Adrenal gland (tissue), 12 donors: ENCODE data around the gene ITIH4. TPM values are rescaled to one million over a fixed set of nuclear protein-coding genes. Genes with fewer than 3 reads are reported as not detected.

ENCODE experiments used
- DNase-seq, 7 donors: peaks; one replicate each; pipeline ENCODE4 v3.0.0-alpha.2; 2019 to 2020
- H3K27ac ChIP-seq, 5 donors: fragments of 200-600 bp; sonication (generic) in 4 of 5; 1 replicate in 3 of 5; 2 replicates in 2 of 5; pipeline versions ENCODE4 v1.5.1 to v1.8.0; 2016 to 2020; ENCODE audit warnings: mild to moderate bottlenecking in 1 of 5
- H3K27me3 ChIP-seq: fragments of 200-600 bp; 2 replicates; pipeline ENCODE4 v1.8.0; 2021
- H3K36me3 ChIP-seq, 2 donors: fragments of 200-600 bp; replicated peaks in 1 of 2; 1 replicate in 1 of 2; 2 replicates in 1 of 2; pipeline versions ENCODE4 v1.5.1 to v1.8.0; 2018 to 2022
- H3K4me1 ChIP-seq, 2 donors: fragments of 200-600 bp; replicated peaks in 1 of 2; 1 replicate in 1 of 2; 2 replicates in 1 of 2; pipeline versions ENCODE4 v1.5.1 to v1.8.0; 2018 to 2021
- H3K4me3 ChIP-seq, 4 donors: fragments of 200-600 bp; sonication (generic) in 3 of 4; one replicate each; pipeline ENCODE4 v1.5.1; 2016 to 2018
- H3K9me3 ChIP-seq, 3 donors: fragments of 200-600 bp; sonication (generic) in 1 of 3; replicated peaks in 1 of 3; 1 replicate in 2 of 3; 2 replicates in 1 of 3; pipeline versions ENCODE4 v1.5.1 to v1.8.0; 2016 to 2021
- CTCF ChIP-seq, 6 experiments: fragments of 450-650 bp in 4 of 6; fragments of 200-600 bp in 2 of 6; sonication (generic) in 1 of 6; IDR thresholded peaks; 1 replicate in 5 of 6; 2 replicates in 1 of 6; pipeline versions ENCODE4 v1.5.1 to v1.8.0; 2016 to 2021; ENCODE audit warnings: antibody characterized with exemption in 6 of 6, mild to moderate bottlenecking in 2 of 6, moderate library complexity in 1 of 6
- POLR2A ChIP-seq, 2 donors: fragments of 450-650 bp; IDR thresholded peaks; one replicate each; pipeline ENCODE4 v1.6.1; 2017; ENCODE audit warnings: antibody characterized with exemption in 2 of 2, mild to moderate bottlenecking in 2 of 2, moderate library complexity in 1 of 2
- WGBS, 4 donors: extraction: QIAGEN DNeasy Blood & Tissue Kit in 2 of 4; methylation state at CpG; one replicate each; pipeline versions ENCODE4 v1.1.5 to v1.1.7; 2013 to 2017; 5-methylcytosine and 5-hydroxymethylcytosine counted together
- intact Hi-C, 2 donors: fragments of 100-400 bp; cut with DNase I; formaldehyde crosslinking; loops; one replicate each; pipeline versions ENCODE4 v1.14.1 to v1.15.0; 2022 to 2023
- polyA plus RNA-seq, 3 donors: library from polyadenylated mRNA; stranded (reverse); fragments of 200-250 nt in 2 of 3; fragments of 350-450 nt in 1 of 3; fragmentation: Illumina TruSeq in 1 of 3; extraction: RNeasy Lipid Tissue Mini Kit (QIAGEN cat#74804) in 1 of 3; gene quantifications; one replicate each; pipeline ENCODE4 v1.2.3, GENCODE V29; 2013 to 2014
- total RNA-seq, 9 donors: library from RNA; depleted of rRNA in 4 of 9; stranded (reverse); fragments of >200 nt in 4 of 9; fragments of 120-200 nt in 1 of 9; fragmentation: NEBNext Ultra II Directional in 1 of 9; extraction: Animal tissue kit (Norgen Biotek cat#: 25700) in 1 of 9; gene quantifications; one replicate each; pipeline versions ENCODE4 v1.1.0 to v1.2.4, GENCODE V29; 2013 to 2023
- donor health status: healthy with polysubstance abuse.
- donor health status: Bipolar disorder and iron deficiency.
- donor health status: DM: yes; HTN: yes; CAD: no.
- donor health status: DM: no; HTN: no; CAD: no.
- donor health status: DM: no; HTN: no; CAD: no.
- donor health status: DM: yes; HTN: yes; CAD: no.

ITIH4 gene
- total and polyA plus RNA-seq, 12 donors: 6.4 to 221 (median 45.5) TPM

- TF ChIP-seq POLR2A (IDR thresholded peaks at IDR 0.05): no peak
- no peak for TF ChIP-seq CTCF (IDR thresholded peaks at IDR 0.05)
- DNase-seq: no peak
- Histone ChIP-seq H3K27me3 (no peaks in the 10 kb centered on the region), H3K36me3 (peaks cover 0 to 2% of the 10 kb centered on the region in 2 donors), H3K27ac (peak within 1 kb of the TSS in 1 of 5 donors; percentile 50), H3K4me3 (no peak within 1 kb of the TSS), H3K9me3 (no peaks in the 10 kb centered on the region), H3K4me1 (peaks cover 18 to 22% of the 10 kb centered on the region in 2 donors)
- intact Hi-C loops: no loop called here
- 57 to 79% (median 67%) methylated on average over 4 to 11 of the region's 11 CpGs for WGBS, 4 donors
Measured at GRCh38 chr3:52834871-52835501, 4.5 kb upstream of the ITIH4 start, which contains the start of gene MUSTN1. MUSTN1 (minus strand) TSS chr3:52835019; CDS start chr3:52834948, 71 bp downstream.

- H3K4me1 ChIP-seq: peaks cover 18 to 24% of the 10 kb centered on the region in 2 donors
- H3K27ac ChIP-seq: no peak overlapping the region
- intact Hi-C loops: no loop called here
- H3K36me3 ChIP-seq: no peaks in the 10 kb centered on the region
- DNase-seq: no peak
- no peak for TF ChIP-seq CTCF (IDR thresholded peaks at IDR 0.05)
- TF ChIP-seq POLR2A (IDR thresholded peaks at IDR 0.05): no peak
- H3K27me3 ChIP-seq: no peaks in the 10 kb centered on the region
- 93 to 96% (median 96%) methylated on average over 6 to 14 of the region's 14 CpGs for WGBS, 4 donors
- no peaks in the 10 kb centered on the region for H3K9me3 ChIP-seq
- no peak overlapping the region for H3K4me3 ChIP-seq
Measured at GRCh38 chr3:52833202-52833601, 2.7 kb upstream of the ITIH4 start.

- no peak for TF ChIP-seq CTCF (IDR thresholded peaks at IDR 0.05)
- TF ChIP-seq POLR2A (IDR thresholded peaks at IDR 0.05): peak in 1 of 2 donors; percentile 5
- Histone ChIP-seq H3K4me1 (peaks cover 18 to 24% of the 10 kb centered on the region in 2 donors), H3K27me3 (no peaks in the 10 kb centered on the region), H3K4me3 (no peak overlapping the region), H3K9me3 (no peaks in the 10 kb centered on the region), H3K27ac (peak overlapping the region in 4 of 5 donors; percentile 33 to 89 (median 61)), H3K36me3 (no peaks in the 10 kb centered on the region)
- peak; percentile 88 to 96 (median 94) for DNase-seq
- intact Hi-C loops: no loop called here
- WGBS, 4 donors: 36 to 46% (median 41%) methylated on average over 9 to 21 of the region's 21 CpGs
Measured at GRCh38 chr3:52831500-52832301, 1.2 kb upstream of the ITIH4 start.

GRCh38 chr3:52829906-52830463 is 487 bp downstream of the ITIH4 start:
- TF ChIP-seq CTCF (IDR thresholded peaks at IDR 0.05) (no peak), POLR2A (IDR thresholded peaks at IDR 0.05) (no peak)
- 91 to 93% (median 92%) methylated on average over 6 to 10 of the region's 10 CpGs for WGBS, 4 donors
- Histone ChIP-seq H3K27me3 (no peaks in the 10 kb centered on the region), H3K36me3 (no peaks in the 10 kb centered on the region), H3K4me1 (peaks cover 18 to 24% of the 10 kb centered on the region in 2 donors), H3K9me3 (no peaks in the 10 kb centered on the region), H3K4me3 (no peak overlapping the region), H3K27ac (peak overlapping the region in 1 of 5 donors; percentile 89)
- intact Hi-C loops: no loop called here
- DNase-seq: no peak
